Measurements from ENCODE around the gene HERPUD2.

HERPUD2 gene

GRCh38 chr7:35722054-35722849 is 27.3 kb upstream of the HERPUD2 start:
- DNase-seq (ENCODE audit: low read depth, low spot score) = no peak
- in situ Hi-C loops (cut with HindIII; ENCODE audit: low sequenced_read_pairs) = no loop called here
- no peak overlapping the region for H3K4me3 ChIP-seq (ENCODE audit: low read depth, low read length)
- no peak for TF ChIP-seq CTCF (IDR thresholded peaks at IDR 0.05; ENCODE audit: low read depth, low read length)

GRCh38 chr7:35721288-35721687 is 26.4 kb upstream of the HERPUD2 start:
- in situ Hi-C loops (cut with HindIII; ENCODE audit: low sequenced_read_pairs) = no loop called here
- H3K4me3 ChIP-seq (ENCODE audit: low read depth, low read length) = no peak overlapping the region
- DNase-seq (ENCODE audit: low read depth, low spot score) = no peak
- TF ChIP-seq CTCF (IDR thresholded peaks at IDR 0.05; ENCODE audit: low read depth, low read length) = no peak

- in situ Hi-C loops (cut with HindIII; ENCODE audit: low sequenced_read_pairs) = no loop called here
- H3K4me3 ChIP-seq (ENCODE audit: low read depth, low read length) = no peak overlapping the region
- no peak for DNase-seq (ENCODE audit: low read depth, low spot score)
- TF ChIP-seq CTCF (IDR thresholded peaks at IDR 0.05; ENCODE audit: low read depth, low read length) = no peak
Measured at GRCh38 chr7:35720849-35721248, 25.9 kb upstream of the HERPUD2 start.

GRCh38 chr7:35720032-35720431 is 25.1 kb upstream of the HERPUD2 start:
- in situ Hi-C loops (cut with HindIII; ENCODE audit: low sequenced_read_pairs) = no loop called here
- no peak overlapping the region for H3K4me3 ChIP-seq (ENCODE audit: low read depth, low read length)
- no peak for DNase-seq (ENCODE audit: low read depth, low spot score)
- TF ChIP-seq CTCF (IDR thresholded peaks at IDR 0.05; ENCODE audit: low read depth, low read length) = no peak

DNA sequence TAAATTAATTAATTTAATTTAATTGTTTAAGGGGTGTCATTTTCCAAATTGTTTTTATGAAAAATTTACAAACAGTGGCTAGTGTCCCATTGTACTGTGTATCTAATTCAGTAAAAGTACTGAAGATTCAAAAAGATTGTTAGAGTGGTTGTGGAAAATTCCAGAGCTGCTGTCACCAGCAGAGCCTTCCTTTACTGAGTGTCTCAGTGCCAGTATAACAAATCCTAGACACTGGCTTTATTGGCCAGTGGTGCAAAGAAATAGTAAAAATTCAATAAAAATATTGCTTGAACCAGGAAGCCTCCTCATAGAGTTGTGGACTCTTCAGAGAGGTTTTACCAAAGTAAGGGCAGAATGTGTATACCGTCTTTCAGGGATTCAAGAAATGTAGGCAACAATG is 23.1 kb upstream of the HERPUD2 start:
- no peak for TF ChIP-seq CTCF (IDR thresholded peaks at IDR 0.05; ENCODE audit: low read depth, low read length)
- no peak overlapping the region for H3K4me3 ChIP-seq (ENCODE audit: low read depth, low read length)
- in situ Hi-C loops (cut with HindIII; ENCODE audit: low sequenced_read_pairs) = no loop called here
- no peak for DNase-seq (ENCODE audit: low read depth, low spot score)

GRCh38 chr7:35717516-35717915 is 22.6 kb upstream of the HERPUD2 start:
- no peak for TF ChIP-seq CTCF (IDR thresholded peaks at IDR 0.05; ENCODE audit: low read depth, low read length)
- no peak for DNase-seq (ENCODE audit: low read depth, low spot score)
- in situ Hi-C loops (cut with HindIII; ENCODE audit: low sequenced_read_pairs) = no loop called here

More at GRCh38 chr7:35717516-35717915, 22.6 kb upstream of the HERPUD2 start:
- no peak overlapping the region for H3K4me3 ChIP-seq (ENCODE audit: low read depth, low read length)

All from astrocyte of the spinal cord (primary cell).